Keratinocyte (primary cell): ENCODE data around the gene ANGPTL4. TPM values are rescaled to one million over a fixed set of nuclear protein-coding genes. Genes with fewer than 3 reads are reported as not detected.

ENCODE experiments used
- DNase-seq: peaks from one replicate; pipeline ENCODE4 v3.0.0-alpha.2; 2011; ENCODE audit warnings: low read depth, missing footprints, low spot score
- FAIRE-seq: peaks from 2 replicates; lab custom pipeline; 2011; peaks lifted over from hg19 to GRCh38; lab: Jason Lieb, UNC
- H2AFZ ChIP-seq: 2 replicates; pipeline ENCODE4 v1.6.0; 2012; ENCODE audit warnings: low read length, control low read depth, inconsistent platforms; ENCODE audit not compliant: control insufficient read depth
- H3K27ac ChIP-seq: 2 replicates; pipeline ENCODE4 v1.5.1; 2011; ENCODE audit warnings: low read length; ENCODE audit not compliant: control insufficient read depth, insufficient read depth
- H3K27me3 ChIP-seq: 3 replicates; pipeline ENCODE4 v1.6.0; 2011; ENCODE audit warnings: low read length; ENCODE audit not compliant: control insufficient read depth, insufficient read depth; ENCODE audit errors: extremely low read depth
- H3K36me3 ChIP-seq, 2 experiments: 2 replicates in 1 of 2; 3 replicates in 1 of 2; pipeline ENCODE4 v1.5.1; 2011; ENCODE audit warnings: low read length in 2 of 2, mild to moderate bottlenecking in 1 of 2; ENCODE audit not compliant: control insufficient read depth in 2 of 2, insufficient read depth in 2 of 2; ENCODE audit errors: extremely low read depth in 1 of 2
- H3K4me1 ChIP-seq: 3 replicates; pipeline ENCODE4 v1.5.1; 2011; ENCODE audit warnings: low read length; ENCODE audit not compliant: control insufficient read depth, insufficient read depth; ENCODE audit errors: extremely low read depth
- H3K4me2 ChIP-seq: 3 replicates; pipeline ENCODE4 v1.6.0; 2011; ENCODE audit warnings: low read depth, low read length; ENCODE audit not compliant: control insufficient read depth, insufficient read depth; ENCODE audit errors: extremely low read depth
- H3K4me3 ChIP-seq, 3 experiments: fragments of 200-600 bp in 1 of 3; sonication (generic) in 1 of 3; 2 replicates in 2 of 3; 3 replicates in 1 of 3; pipeline ENCODE4 v1.5.1; 2011 to 2016; ENCODE audit warnings: low read length in 3 of 3, mild to moderate bottlenecking in 3 of 3, control low read depth in 2 of 3, inconsistent platforms in 1 of 3, low read depth in 1 of 3, mixed read lengths in 1 of 3, mixed run types in 1 of 3, moderate library complexity in 1 of 3; ENCODE audit not compliant: control insufficient read depth in 2 of 3, insufficient read depth in 2 of 3; ENCODE audit errors: extremely low read depth in 1 of 3
- H3K79me2 ChIP-seq: 2 replicates; pipeline ENCODE4 v1.6.0; 2012; ENCODE audit warnings: low read length; ENCODE audit not compliant: control insufficient read depth, insufficient read depth
- H3K9ac ChIP-seq: 3 replicates; pipeline ENCODE4 v1.6.0; 2011; ENCODE audit warnings: low read length; ENCODE audit not compliant: control insufficient read depth, insufficient read depth; ENCODE audit errors: extremely low read depth
- H3K9me1 ChIP-seq: 3 replicates; pipeline ENCODE4 v1.6.0; 2011; ENCODE audit warnings: low read length; ENCODE audit not compliant: control insufficient read depth, insufficient read depth; ENCODE audit errors: extremely low read depth
- H3K9me3 ChIP-seq: 2 replicates; pipeline ENCODE4 v1.5.1; 2012; ENCODE audit warnings: low read depth, low read length; ENCODE audit not compliant: control insufficient read depth
- H4K20me1 ChIP-seq: 3 replicates; pipeline ENCODE4 v1.6.0; 2011; ENCODE audit warnings: low read length; ENCODE audit not compliant: control insufficient read depth, insufficient read depth; ENCODE audit errors: extremely low read depth
- CTCF ChIP-seq, 3 experiments: IDR thresholded peaks in 1 of 3; conservative IDR thresholded peaks in 1 of 3; optimal IDR thresholded peaks in 1 of 3; 2 replicates in 2 of 3; 3 replicates in 1 of 3; pipeline versions ENCODE3 to v1.5.1; 2011; ENCODE audit warnings: low read length in 3 of 3, mild to moderate bottlenecking in 3 of 3, moderate library complexity in 2 of 3, control low read depth in 1 of 3, inconsistent platforms in 1 of 3; ENCODE audit not compliant: insufficient read depth in 2 of 3; ENCODE audit errors: extremely low read depth in 1 of 3
- EZH2 ChIP-seq: IDR thresholded peaks from one replicate; pipeline ENCODE4 v1.6.1; 2012; ENCODE audit warnings: inconsistent platforms, mild to moderate bottlenecking, low read length, moderate library complexity
- dilution Hi-C: fragments of 300-500 bp; cut with MboI; formaldehyde crosslinking; loops from one replicate; pipeline ENCODE4 v1.7.0; 2020; ENCODE audit warnings: low sequenced_read_pairs; ENCODE audit not compliant: extremely low pct_ligation_motif_present
- polyA plus RNA-seq, 5 experiments: library from polyadenylated mRNA; depleted of rRNA in 3 of 5; stranded (reverse) in 3 of 5; stranded (forward) in 1 of 5; unstranded in 1 of 5; fragments of >200 nt; gene quantifications; 1 replicate in 1 of 5; 2 replicates in 3 of 5; 3 replicates in 1 of 5; pipeline versions ENCODE4 v1.2.1 to v1.2.3, GENCODE V29; 2011 to 2012; ENCODE audit warnings: missing spikeins in 2 of 5, low read depth in 1 of 5, low replicate concordance in 1 of 5
- small RNA-seq, 3 experiments: library from RNA; depleted of rRNA; stranded (forward); fragments of <200 nt; gene quantifications; one replicate each; pipeline ENCODE3, GENCODE V24; 2012; ENCODE audit warnings: low read depth in 3 of 3, low replicate concordance in 1 of 3; ENCODE audit not compliant: insufficient read length in 3 of 3

Gene ANGPTL4
- polyA plus RNA-seq, 1 donor (not counting 4 experiments of a cell fraction or from before 2014, with no cell fraction given), result 102 TPM

- H3K79me2 ChIP-seq, result no peaks in the 10 kb centered on the region
- no peaks in the 10 kb centered on the region for H3K9me3 ChIP-seq
- no peaks in the 10 kb centered on the region for H3K27me3 ChIP-seq
- dilution Hi-C loops, result no loop called here
- no peak overlapping the region for H3K27ac ChIP-seq
- H3K4me3 ChIP-seq, result no peak overlapping the region
- TF ChIP-seq CTCF (optimal IDR thresholded peaks at IDR 0.05 in 1 of 3, IDR thresholded peaks at IDR 0.05 in 1 of 3, conservative IDR thresholded peaks at IDR 0.05 in 1 of 3; ENCODE audit: extremely low read depth in 1 of 3, insufficient read depth in 2 of 3, low read length in 3 of 3) (no peak), EZH2 (no peak)
- H3K4me1 ChIP-seq, result peaks cover 9% of the 10 kb centered on the region
- peak overlapping the region; percentile 37 for H3K4me2 ChIP-seq
- FAIRE-seq (no peak), DNase-seq (no peak)
- no peak overlapping the region for H2AFZ ChIP-seq
- no peaks in the 10 kb centered on the region for H4K20me1 ChIP-seq
- peaks cover 0 to under 1% of the 10 kb centered on the region in 2 experiments for H3K36me3 ChIP-seq
- H3K9ac ChIP-seq, result peak overlapping the region; percentile 33
- H3K9me1 ChIP-seq, result no peaks in the 10 kb centered on the region
These were observed 59.9 kb downstream of the ANGPTL4 start for GRCh38 chr19:8423817-8424223.

Small RNAs within 50 kb of the gene (small RNA-seq; reads per million reads assigned to genes)
- 0.13 to 6.3 (median 5.0) reads per million in 3 experiments for gene MIR4999

Other genes starting within 250 kb of the ANGPTL4 start
- not detected in 3 replicates for gene FBN3, start 214.6 kb upstream of the ANGPTL4 start, polyA plus RNA-seq
- 12.8 to 43.4 TPM (median 19.8 TPM) in 3 replicates for gene CERS4, start 154.8 kb upstream of the ANGPTL4 start, polyA plus RNA-seq
- gene CD320, start 55.8 kb upstream of the ANGPTL4 start, polyA plus RNA-seq, result 14.1 to 18.3 TPM (median 15.4 TPM) in 3 replicates
- 46.7 to 115 TPM (median 59.2 TPM) in 3 replicates for gene NDUFA7, start 42.8 kb upstream of the ANGPTL4 start, polyA plus RNA-seq
- 430 to 1,004 TPM (median 960 TPM) in 3 replicates for gene RPS28, start 42.7 kb upstream of the ANGPTL4 start, polyA plus RNA-seq
- gene KANK3, start 20.9 kb upstream of the ANGPTL4 start, polyA plus RNA-seq, result 0.15 to 0.27 TPM (median 0.16 TPM) in 3 replicates
- gene RAB11B, start 26.2 kb downstream of the ANGPTL4 start, polyA plus RNA-seq, result 14.3 to 40.8 TPM (median 17.0 TPM) in 3 replicates
- 13.7 to 24.4 TPM (median 20.5 TPM) in 3 replicates for gene MARCHF2, start 49.1 kb downstream of the ANGPTL4 start, polyA plus RNA-seq
- 45.7 to 126 TPM (median 110 TPM) in 3 replicates for gene HNRNPM, start 80.8 kb downstream of the ANGPTL4 start, polyA plus RNA-seq
- gene PRAM1, start 138.5 kb downstream of the ANGPTL4 start, polyA plus RNA-seq, result not detected in 3 replicates
- gene ZNF414, start 150.0 kb downstream of the ANGPTL4 start, polyA plus RNA-seq, result 1.9 to 6.0 TPM (median 2.5 TPM) in 3 replicates
- gene MYO1F, start 213.3 kb downstream of the ANGPTL4 start, polyA plus RNA-seq, result 0.08 to 0.14 TPM (median 0.08 TPM) in 3 replicates
- gene ADAMTS10, start 246.6 kb downstream of the ANGPTL4 start, polyA plus RNA-seq, result not detected in 3 replicates